Measurements from ENCODE around the gene FAHD2B. TPM values are rescaled to one million over a fixed set of nuclear protein-coding genes. Genes with fewer than 3 reads are reported as not detected.

FAHD2B gene, protein sequence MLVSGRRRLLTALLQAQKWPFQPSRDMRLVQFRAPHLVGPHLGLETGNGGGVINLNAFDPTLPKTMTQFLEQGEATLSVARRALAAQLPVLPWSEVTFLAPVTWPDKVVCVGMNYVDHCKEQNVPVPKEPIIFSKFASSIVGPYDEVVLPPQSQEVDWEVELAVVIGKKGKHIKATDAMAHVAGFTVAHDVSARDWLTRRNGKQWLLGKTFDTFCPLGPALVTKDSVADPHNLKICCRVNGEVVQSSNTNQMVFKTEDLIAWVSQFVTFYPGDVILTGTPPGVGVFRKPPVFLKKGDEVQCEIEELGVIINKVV
- 3.2 and 4.6 TPM in 2 replicates for total RNA-seq

GRCh38 chr2:97094772-97095611, at the start of gene FAHD2B:
Gene FAHD2B (minus strand): TSS chr2:97094882. CDS start chr2:97091706, 3,176 bp downstream.

GRCh38 chr2:97113050-97113881, 18.6 kb upstream of the FAHD2B start, which contains the start of gene ANKRD36:
Gene ANKRD36 (plus strand): TSS chr2:97113153. CDS start chr2:97113740, 587 bp downstream.

Other genes with a start within 250 kb of the FAHD2B start
- 18.3 and 26.5 TPM in 2 replicates for gene ANKRD39, start 236.9 kb downstream of the FAHD2B start, total RNA-seq
- gene SEMA4C, start 224.8 kb downstream of the FAHD2B start, total RNA-seq = 2.4 and 6.0 TPM in 2 replicates
- not detected in 2 replicates for gene FAM178B, start 108.3 kb downstream of the FAHD2B start, total RNA-seq
- gene ANKRD36, start 18.3 kb upstream of the FAHD2B start, total RNA-seq = 8.2 and 8.3 TPM in 2 replicates